DOHH2 (cell line): ENCODE results near the gene OR51B4.

ENCODE experiments used
- H3F3A ChIP-seq: fragments of 200-600 bp; sonication (generic), shearing (Covaris generic); 2 replicates; pipeline ENCODE4 v1.6.0; 2016; ENCODE audit warnings: antibody characterized with exemption, mild to moderate bottlenecking; ENCODE audit not compliant: control insufficient read depth, insufficient read depth
- H3K27ac ChIP-seq: fragments of 200-600 bp; sonication (generic); 2 replicates; pipeline ENCODE4 v1.5.1; 2014; ENCODE audit warnings: low read depth, mild to moderate bottlenecking, low read length, moderate library complexity
- H3K27me3 ChIP-seq: fragments of 200-600 bp; sonication (generic); 2 replicates; pipeline ENCODE4 v1.6.1; 2014; ENCODE audit warnings: mild to moderate bottlenecking, low read length, mixed read lengths; ENCODE audit not compliant: control insufficient read depth
- H3K36me3 ChIP-seq: fragments of 200-600 bp; sonication (generic); 2 replicates; pipeline ENCODE4 v1.6.1; 2014; ENCODE audit warnings: mild to moderate bottlenecking, low read length, moderate library complexity, mixed read lengths; ENCODE audit not compliant: control insufficient read depth
- H3K4me1 ChIP-seq: fragments of 200-600 bp; sonication (generic); 2 replicates; pipeline ENCODE4 v1.6.1; 2014; ENCODE audit warnings: mild to moderate bottlenecking, low read length, mixed read lengths; ENCODE audit not compliant: control insufficient read depth
- H3K4me2 ChIP-seq: fragments of 200-600 bp; sonication (generic); 2 replicates; pipeline ENCODE4 v1.6.0; 2014; ENCODE audit warnings: mild to moderate bottlenecking, low read length, moderate library complexity
- H3K4me3 ChIP-seq: fragments of 200-600 bp; sonication (generic); 2 replicates; pipeline ENCODE4 v1.5.1; 2014; ENCODE audit warnings: mild to moderate bottlenecking, low read length, mixed read lengths
- H3K79me2 ChIP-seq: fragments of 200-600 bp; sonication (generic); 2 replicates; pipeline ENCODE4 v1.6.1; 2014; ENCODE audit warnings: mild to moderate bottlenecking, low read length, mixed read lengths; ENCODE audit not compliant: control insufficient read depth
- H3K9me2 ChIP-seq: fragments of 200-600 bp; sonication (generic); replicated peaks from 2 replicates; pipeline ENCODE4 v1.6.1; 2014; ENCODE audit warnings: mild to moderate bottlenecking, low read length, mixed read lengths; ENCODE audit not compliant: control insufficient read depth
- H3K9me3 ChIP-seq: fragments of 200-600 bp; sonication (generic); 2 replicates; pipeline ENCODE4 v1.6.1; 2014; ENCODE audit warnings: antibody characterized with exemption, low read length, mixed read lengths; ENCODE audit not compliant: control insufficient read depth, insufficient read depth
- H4K20me1 ChIP-seq: fragments of 200-600 bp; sonication (generic); 2 replicates; pipeline ENCODE4 v1.6.0; 2014; ENCODE audit warnings: low read depth, mild to moderate bottlenecking, antibody characterized with exemption, low read length, moderate library complexity; ENCODE audit not compliant: control insufficient read depth, insufficient read depth
- EZH2phosphoT487 ChIP-seq: fragments of 200-600 bp; sonication (generic); IDR thresholded peaks from 2 replicates; pipeline ENCODE4 v1.6.1; 2017; ENCODE audit warnings: borderline replicate concordance, mild to moderate bottlenecking, antibody characterized with exemption, low read length, moderate library complexity, mixed read lengths
- TF ChIP-seq, protein P1 (sequence below): fragments of 200-600 bp; sonication (generic); IDR thresholded peaks from one replicate; pipeline ENCODE4 v1.5.1; 2014; ENCODE audit warnings: antibody characterized with exemption, mild to moderate bottlenecking, low read depth, low read length; ENCODE audit not compliant: poor library complexity, severe bottlenecking

OR51B4 gene

DNA sequence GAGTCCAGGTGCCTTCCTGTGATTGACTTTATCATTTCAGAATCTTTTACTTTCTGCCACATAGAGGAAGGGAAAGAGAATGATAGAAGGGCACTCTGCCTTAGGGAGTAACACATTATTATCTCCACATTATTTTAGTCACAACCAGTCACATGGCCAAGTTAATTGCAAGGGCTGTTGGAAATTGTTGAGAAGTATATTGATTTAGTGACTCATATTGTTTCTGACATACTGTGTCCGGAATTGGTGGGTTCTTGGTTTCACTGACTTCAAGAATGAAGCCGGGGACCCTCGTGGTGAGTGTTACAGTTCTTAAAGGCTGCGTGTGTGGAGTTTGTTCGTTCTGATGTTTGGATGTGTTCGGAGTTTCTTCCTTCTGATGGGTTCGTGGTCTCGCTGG is 8.7 kb downstream of the OR51B4 start:
- no peaks in the 10 kb centered on the region for H3F3A ChIP-seq
- H3K79me2 ChIP-seq: no peaks in the 10 kb centered on the region
- no peak for TF ChIP-seq EZH2phosphoT487
- TF ChIP-seq, protein P1, sequence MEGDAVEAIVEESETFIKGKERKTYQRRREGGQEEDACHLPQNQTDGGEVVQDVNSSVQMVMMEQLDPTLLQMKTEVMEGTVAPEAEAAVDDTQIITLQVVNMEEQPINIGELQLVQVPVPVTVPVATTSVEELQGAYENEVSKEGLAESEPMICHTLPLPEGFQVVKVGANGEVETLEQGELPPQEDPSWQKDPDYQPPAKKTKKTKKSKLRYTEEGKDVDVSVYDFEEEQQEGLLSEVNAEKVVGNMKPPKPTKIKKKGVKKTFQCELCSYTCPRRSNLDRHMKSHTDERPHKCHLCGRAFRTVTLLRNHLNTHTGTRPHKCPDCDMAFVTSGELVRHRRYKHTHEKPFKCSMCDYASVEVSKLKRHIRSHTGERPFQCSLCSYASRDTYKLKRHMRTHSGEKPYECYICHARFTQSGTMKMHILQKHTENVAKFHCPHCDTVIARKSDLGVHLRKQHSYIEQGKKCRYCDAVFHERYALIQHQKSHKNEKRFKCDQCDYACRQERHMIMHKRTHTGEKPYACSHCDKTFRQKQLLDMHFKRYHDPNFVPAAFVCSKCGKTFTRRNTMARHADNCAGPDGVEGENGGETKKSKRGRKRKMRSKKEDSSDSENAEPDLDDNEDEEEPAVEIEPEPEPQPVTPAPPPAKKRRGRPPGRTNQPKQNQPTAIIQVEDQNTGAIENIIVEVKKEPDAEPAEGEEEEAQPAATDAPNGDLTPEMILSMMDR: no peak
- H4K20me1 ChIP-seq: no peaks in the 10 kb centered on the region
- H3K27ac ChIP-seq: no peak overlapping the region
- no peak overlapping the region for H3K4me3 ChIP-seq
- no peaks in the 10 kb centered on the region for H3K9me2 ChIP-seq
- no peaks in the 10 kb centered on the region for H3K36me3 ChIP-seq
- H3K4me2 ChIP-seq: no peak overlapping the region
- no peaks in the 10 kb centered on the region for H3K4me1 ChIP-seq
- H3K9me3 ChIP-seq: no peaks in the 10 kb centered on the region
- H3K27me3 ChIP-seq: no peaks in the 10 kb centered on the region

DNA sequence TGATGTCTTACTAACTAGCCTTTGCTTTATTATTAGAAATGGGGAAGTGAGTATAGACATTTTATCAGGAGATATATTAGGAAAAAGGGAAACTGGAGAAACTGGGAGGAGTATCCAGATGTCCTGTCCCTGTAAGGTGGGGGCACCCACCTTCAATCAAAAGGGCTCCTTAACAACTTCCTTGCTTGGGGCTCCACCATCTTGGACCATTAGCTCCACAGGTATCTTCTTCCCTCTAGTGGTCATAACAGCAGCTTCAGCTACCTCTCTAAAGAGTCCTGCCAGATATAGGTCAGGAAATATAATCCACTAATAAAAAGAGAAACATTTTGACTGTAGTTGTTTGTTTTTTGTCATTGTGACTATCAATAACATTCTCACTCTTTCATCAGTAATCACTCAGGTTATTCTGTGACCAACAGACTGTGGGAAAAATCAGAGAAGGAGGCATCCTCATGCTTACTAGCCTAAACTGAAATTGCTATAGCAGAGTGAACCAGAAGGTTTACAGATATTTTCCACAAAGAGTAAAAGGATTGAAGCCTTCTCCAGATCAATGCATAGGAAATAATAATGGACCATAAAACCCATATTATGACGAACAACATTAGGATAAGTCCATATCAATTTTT is 10.4 kb downstream of the OR51B4 start:
- TF ChIP-seq, protein P1: peak; percentile 46
- TF ChIP-seq EZH2phosphoT487: no peak
- no peaks in the 10 kb centered on the region for H3K79me2 ChIP-seq
- H3K27ac ChIP-seq: no peak overlapping the region
- no peak overlapping the region for H3K4me3 ChIP-seq
- no peaks in the 10 kb centered on the region for H3K36me3 ChIP-seq
- H3K9me3 ChIP-seq: no peaks in the 10 kb centered on the region
- no peaks in the 10 kb centered on the region for H3K4me1 ChIP-seq
- no peaks in the 10 kb centered on the region for H4K20me1 ChIP-seq
- H3K27me3 ChIP-seq: no peaks in the 10 kb centered on the region
- H3K9me2 ChIP-seq: no peaks in the 10 kb centered on the region
- no peaks in the 10 kb centered on the region for H3F3A ChIP-seq
- no peak overlapping the region for H3K4me2 ChIP-seq

DNA sequence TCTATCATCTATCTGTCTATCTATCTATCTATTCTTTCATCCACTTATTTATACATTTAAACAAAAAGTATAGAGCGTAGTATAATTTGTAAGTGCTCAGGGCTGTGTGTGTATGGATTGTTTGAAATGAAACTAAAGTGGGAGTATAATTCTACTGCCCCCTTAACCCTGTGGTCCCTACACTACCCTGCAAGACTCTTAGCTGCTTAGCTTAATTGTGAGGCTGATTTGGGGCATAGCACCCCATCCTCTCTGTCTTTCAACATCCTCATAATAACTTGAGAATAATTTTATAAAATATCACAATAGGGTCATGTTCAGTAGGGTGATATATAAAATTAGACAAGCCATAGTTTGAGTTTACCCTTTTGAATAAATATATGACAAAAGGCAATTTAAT is 11.6 kb downstream of the OR51B4 start:
- no peak overlapping the region for H3K27ac ChIP-seq
- H3K4me1 ChIP-seq: no peaks in the 10 kb centered on the region

More for the DNA sequence above, 11.6 kb downstream of the OR51B4 start:
- Histone ChIP-seq H3K9me2 (no peaks in the 10 kb centered on the region), H3F3A (no peaks in the 10 kb centered on the region), H3K4me3 (no peak overlapping the region), H4K20me1 (no peaks in the 10 kb centered on the region), H3K4me2 (no peak overlapping the region), H3K36me3 (no peaks in the 10 kb centered on the region), H3K79me2 (no peaks in the 10 kb centered on the region), H3K27me3 (no peaks in the 10 kb centered on the region), H3K9me3 (no peaks in the 10 kb centered on the region)
- no peak for TF ChIP-seq EZH2phosphoT487
- TF ChIP-seq, protein P1: no peak
